Kidney (tissue), 14 donors: ENCODE results near the gene CASP8. TPM values are rescaled to one million over a fixed set of nuclear protein-coding genes. Genes with fewer than 3 reads are reported as not detected.

Experiments used
- DNase-seq, 5 donors: peaks; one replicate each; pipeline ENCODE4 v3.0.0-alpha.2; 2013 to 2020
- FAIRE-seq: peaks from 2 replicates; lab custom pipeline; 2012; peaks lifted over from hg19 to GRCh38; lab: Jason Lieb, UNC
- H3K27ac ChIP-seq, 2 donors: one replicate each; pipeline ENCODE4 v1.7.0; 2013; ENCODE audit warnings: low read depth in 2 of 2, low read length in 2 of 2, inconsistent platforms in 1 of 2
- H3K27me3 ChIP-seq: one replicate; pipeline ENCODE4 v1.7.1; 2013; ENCODE audit warnings: low read length, inconsistent platforms; ENCODE audit not compliant: control insufficient read depth, insufficient read depth
- H3K36me3 ChIP-seq, 3 donors: one replicate each; pipeline versions ENCODE4 v1.7.0 to v1.7.1; 2013; ENCODE audit warnings: low read length in 3 of 3, control low read depth in 1 of 3, inconsistent platforms in 1 of 3; ENCODE audit not compliant: insufficient read depth in 3 of 3, control insufficient read depth in 2 of 3
- H3K4me1 ChIP-seq, 3 donors: one replicate each; pipeline versions ENCODE4 v1.7.0 to v1.7.1; 2013; ENCODE audit warnings: low read length in 3 of 3, inconsistent platforms in 1 of 3, low read depth in 1 of 3; ENCODE audit not compliant: control insufficient read depth in 2 of 3, insufficient read depth in 2 of 3
- H3K4me3 ChIP-seq, 3 donors: one replicate each; pipeline versions ENCODE4 v1.7.0 to v1.8.1; 2013; ENCODE audit warnings: low read length in 3 of 3, control low read depth in 1 of 3, inconsistent platforms in 1 of 3
- H3K9ac ChIP-seq, 3 donors: one replicate each; pipeline versions ENCODE4 v1.7.0 to v1.7.1; 2013; ENCODE audit warnings: low read length in 3 of 3, control low read depth in 1 of 3, inconsistent platforms in 1 of 3
- H3K9me3 ChIP-seq, 3 donors: one replicate each; pipeline versions ENCODE4 v1.7.0 to v1.7.1; 2013; ENCODE audit warnings: low read length in 3 of 3, control low read depth in 1 of 3, inconsistent platforms in 1 of 3; ENCODE audit not compliant: control insufficient read depth in 2 of 3, insufficient read depth in 1 of 3
- intact Hi-C: fragments of 100-400 bp; cut with DNase I; formaldehyde crosslinking; loops from one replicate; pipeline ENCODE4 v1.11.1; 2022
- polyA plus RNA-seq: library from polyadenylated mRNA; stranded (reverse); fragments of 350-450 nt; fragmentation: Illumina TruSeq; extraction: RNeasy Lipid Tissue Mini Kit (QIAGEN cat#74804); gene quantifications from one replicate; pipeline ENCODE4 v1.2.3, GENCODE V29; 2014; ENCODE audit warnings: low read depth, low replicate concordance; ENCODE audit not compliant: insufficient read depth
- total RNA-seq: library from RNA; stranded (reverse); fragmentation: NEBNext Ultra II Directional; extraction: Animal tissue kit (Norgen Biotek cat#: 25700); gene quantifications from one replicate; pipeline ENCODE4 v1.2.1, GENCODE V29; 2021
- TF ChIP-seq, protein P1 (sequence below): IDR thresholded peaks from 3 replicates; pipeline ENCODE4 v1.5.1; 2012; ENCODE audit warnings: mild to moderate bottlenecking, moderate library complexity, borderline replicate concordance; ENCODE audit not compliant: insufficient read depth; ENCODE audit errors: extremely low read depth
- donor health status: control.
- donor health status: control.
- donor health status: control.
- donor health status: control.
- donor health status: control.
- donor health status: DM: yes; HTN: yes; CAD: no.
- donor health status: Normal renal cell carcinoma (clear cell type).

CASP8 gene
- total and polyA plus RNA-seq, 2 donors from 2014 or later: 8.0 to 35.3 TPM

- no peak for DNase-seq
- intact Hi-C loops: no loop called here
- H3K36me3 ChIP-seq: peaks cover 0 to 25% (median 12%) of the 10 kb centered on the region in 3 donors
Measured at GRCh38 chr2:201273330-201273983, 13.1 kb downstream of the CASP8 start.

DNA sequence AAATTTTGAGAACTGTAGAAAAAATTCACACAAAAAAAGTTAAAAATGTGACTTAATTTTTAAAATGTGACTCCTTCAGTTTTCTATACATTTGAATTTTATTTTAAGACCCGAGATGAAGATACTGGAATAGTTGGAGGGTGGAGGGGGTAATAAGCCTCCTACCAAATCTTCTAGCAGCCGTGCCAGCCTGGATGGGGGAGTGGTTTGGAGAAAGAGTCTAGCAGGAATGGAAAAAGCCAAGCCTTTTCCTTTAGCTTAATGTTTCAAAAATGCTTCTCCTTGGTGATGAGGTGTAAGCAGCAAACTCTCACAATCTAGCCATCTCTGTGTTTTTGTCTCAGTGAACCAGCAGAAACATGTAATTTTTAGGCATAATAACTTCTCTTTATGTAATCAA is 14.7 kb downstream of the CASP8 start:
- DNase-seq: no peak
- intact Hi-C loops: no loop called here
- Histone ChIP-seq H3K9me3 (no peaks in the 10 kb centered on the region), H3K27ac (no peak overlapping the region), H3K4me1 (no peaks in the 10 kb centered on the region), H3K4me3 (no peak overlapping the region), H3K27me3 (no peaks in the 10 kb centered on the region), H3K36me3 (peaks cover 0 to 26% (median 15%) of the 10 kb centered on the region in 3 donors), H3K9ac (no peak overlapping the region)
- TF ChIP-seq, protein P1, sequence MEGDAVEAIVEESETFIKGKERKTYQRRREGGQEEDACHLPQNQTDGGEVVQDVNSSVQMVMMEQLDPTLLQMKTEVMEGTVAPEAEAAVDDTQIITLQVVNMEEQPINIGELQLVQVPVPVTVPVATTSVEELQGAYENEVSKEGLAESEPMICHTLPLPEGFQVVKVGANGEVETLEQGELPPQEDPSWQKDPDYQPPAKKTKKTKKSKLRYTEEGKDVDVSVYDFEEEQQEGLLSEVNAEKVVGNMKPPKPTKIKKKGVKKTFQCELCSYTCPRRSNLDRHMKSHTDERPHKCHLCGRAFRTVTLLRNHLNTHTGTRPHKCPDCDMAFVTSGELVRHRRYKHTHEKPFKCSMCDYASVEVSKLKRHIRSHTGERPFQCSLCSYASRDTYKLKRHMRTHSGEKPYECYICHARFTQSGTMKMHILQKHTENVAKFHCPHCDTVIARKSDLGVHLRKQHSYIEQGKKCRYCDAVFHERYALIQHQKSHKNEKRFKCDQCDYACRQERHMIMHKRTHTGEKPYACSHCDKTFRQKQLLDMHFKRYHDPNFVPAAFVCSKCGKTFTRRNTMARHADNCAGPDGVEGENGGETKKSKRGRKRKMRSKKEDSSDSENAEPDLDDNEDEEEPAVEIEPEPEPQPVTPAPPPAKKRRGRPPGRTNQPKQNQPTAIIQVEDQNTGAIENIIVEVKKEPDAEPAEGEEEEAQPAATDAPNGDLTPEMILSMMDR: no peak
- FAIRE-seq: no peak

More at GRCh38 chr2:201273330-201273983, 13.1 kb downstream of the CASP8 start:
- H3K27me3 ChIP-seq: no peaks in the 10 kb centered on the region
- H3K4me3 ChIP-seq: no peak overlapping the region
- no peak overlapping the region for H3K27ac ChIP-seq
- no peak for FAIRE-seq
- TF ChIP-seq, protein P1: no peak
- no peak overlapping the region for H3K9ac ChIP-seq
- H3K9me3 ChIP-seq: no peaks in the 10 kb centered on the region
- H3K4me1 ChIP-seq: no peaks in the 10 kb centered on the region

GRCh38 chr2:201275990-201276389 is 15.7 kb downstream of the CASP8 start:
- DNase-seq: no peak
- Histone ChIP-seq H3K9ac (no peak overlapping the region), H3K36me3 (peaks cover 0 to 26% (median 15%) of the 10 kb centered on the region in 3 donors), H3K4me3 (no peak overlapping the region), H3K27me3 (no peaks in the 10 kb centered on the region), H3K27ac (no peak overlapping the region), H3K9me3 (no peaks in the 10 kb centered on the region), H3K4me1 (no peaks in the 10 kb centered on the region)
- no peak for FAIRE-seq
- TF ChIP-seq, protein P1: no peak
- intact Hi-C loops: no loop called here

GRCh38 chr2:201276511-201276910 is 16.2 kb downstream of the CASP8 start:
- Histone ChIP-seq H3K27me3 (no peaks in the 10 kb centered on the region), H3K4me1 (no peaks in the 10 kb centered on the region), H3K36me3 (peaks cover 0 to 22% (median 15%) of the 10 kb centered on the region in 3 donors), H3K9ac (no peak overlapping the region), H3K27ac (no peak overlapping the region), H3K9me3 (no peaks in the 10 kb centered on the region), H3K4me3 (no peak overlapping the region)
- intact Hi-C loops: no loop called here
- FAIRE-seq (no peak), DNase-seq (no peak)
- TF ChIP-seq, protein P1: no peak
